HuH-7 (cell line): ENCODE measurements around the gene KANSL2.
"Not testable (repeated sequence)": the region's sequence is repeated elsewhere in the genome, so short reads cannot be mapped to it uniquely, and the experiment has no call there.

ENCODE experiments used
- DNase-seq: peaks from one replicate; pipeline ENCODE4 v3.0.0; 2011; ENCODE audit warnings: low spot score

The KANSL2 gene

GRCh38 chr12:48681710-48682532 is at the start of gene KANSL2:
Gene KANSL2 (minus strand): TSS chr12:48682238. CDS start chr12:48681632, 606 bp downstream.
- peak; percentile 97 for DNase-seq

GRCh38 chr12:48728807-48729206 is 46.8 kb upstream of the KANSL2 start:
- no peak for DNase-seq

GRCh38 chr12:48720737-48721136 is 38.7 kb upstream of the KANSL2 start:
- not testable (repeated sequence) for DNase-seq

GRCh38 chr12:48720171-48720570 is 38.1 kb upstream of the KANSL2 start:
- DNase-seq: not testable (repeated sequence)

GRCh38 chr12:48719002-48719401 is 37.0 kb upstream of the KANSL2 start:
- not testable (repeated sequence) for DNase-seq

GRCh38 chr12:48717252-48717695 is 35.2 kb upstream of the KANSL2 start:
- no peak for DNase-seq

DNA sequence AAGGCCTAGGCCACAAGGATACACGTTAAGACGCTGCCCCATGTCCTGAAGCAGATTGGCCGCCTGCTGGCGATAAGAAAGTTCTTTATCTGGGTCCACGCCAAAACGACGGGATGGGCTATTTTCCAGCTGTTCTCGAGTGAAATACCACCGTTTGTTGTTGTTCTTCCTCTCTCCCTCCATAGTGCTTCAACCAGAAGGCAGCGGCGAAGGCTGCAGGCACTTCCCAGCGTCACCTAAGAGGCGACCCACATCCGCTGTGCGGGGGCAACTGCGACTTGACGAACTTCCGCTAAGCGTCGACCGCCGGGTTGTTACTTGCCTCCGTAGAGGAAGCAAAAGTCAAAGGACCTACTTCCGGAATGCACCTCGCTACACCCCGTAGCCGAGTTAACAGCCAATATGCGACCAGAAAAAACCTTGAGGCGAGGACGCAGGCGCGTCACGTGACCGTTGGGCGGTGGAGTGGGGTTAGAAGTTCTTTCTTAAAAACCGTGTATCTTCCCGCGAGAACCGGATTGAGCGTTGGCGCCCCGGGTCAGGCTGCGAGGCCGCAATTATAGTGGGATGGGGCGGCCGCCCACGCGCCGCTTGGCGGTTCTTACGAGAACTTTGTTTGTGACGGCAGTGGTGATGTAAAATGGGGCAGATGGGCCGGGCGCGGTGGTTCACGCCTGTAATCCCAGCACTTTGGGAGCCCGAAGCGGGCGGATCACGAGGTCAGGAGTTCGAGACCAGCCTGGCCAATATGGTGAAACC is 34.6 kb upstream of the KANSL2 start, which contains the start of gene CCNT1:
Gene CCNT1, minus strand, starts transcription at position 215 of the 759 bp plus-strand sequence. Its CDS starts 32 bp downstream, at position 183.
- peak; percentile 100 for DNase-seq

DNA sequence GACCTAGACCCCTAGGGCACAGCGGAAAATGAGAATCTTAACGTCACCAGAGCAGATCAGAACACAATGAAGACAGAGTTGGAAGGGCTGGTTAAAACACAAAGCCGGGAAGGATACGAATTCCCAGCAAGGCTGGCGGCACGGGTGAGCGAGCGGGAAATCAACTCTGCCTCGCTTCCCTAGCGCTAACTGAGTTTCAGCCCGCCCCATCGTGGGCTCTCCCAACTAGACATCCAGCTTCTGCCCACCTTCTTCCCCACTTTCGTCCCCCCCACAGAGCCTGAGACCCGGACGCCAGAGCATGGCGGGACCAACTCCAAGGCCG is 34.1 kb upstream of the KANSL2 start:
- no peak for DNase-seq

DNA sequence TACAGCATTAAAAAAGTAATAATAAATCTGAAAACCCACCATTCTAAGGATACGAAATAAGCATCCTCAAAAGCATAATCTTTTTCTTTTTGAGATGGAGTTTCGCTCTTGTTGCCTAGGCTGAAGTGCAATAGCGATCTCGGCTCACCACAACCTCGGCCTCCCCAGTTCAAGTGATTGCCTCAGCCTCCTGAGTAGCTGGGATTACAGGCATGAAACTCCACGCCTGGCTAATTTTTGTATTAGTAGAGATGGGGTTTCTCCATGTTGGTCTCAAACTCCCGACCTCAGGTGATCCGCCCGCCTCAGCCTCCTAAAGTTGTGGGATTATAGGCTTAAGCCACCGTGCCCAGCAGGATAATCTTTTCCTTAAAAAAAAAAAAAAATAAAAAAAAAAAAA is 30.2 kb upstream of the KANSL2 start:
- no peak for DNase-seq

DNA sequence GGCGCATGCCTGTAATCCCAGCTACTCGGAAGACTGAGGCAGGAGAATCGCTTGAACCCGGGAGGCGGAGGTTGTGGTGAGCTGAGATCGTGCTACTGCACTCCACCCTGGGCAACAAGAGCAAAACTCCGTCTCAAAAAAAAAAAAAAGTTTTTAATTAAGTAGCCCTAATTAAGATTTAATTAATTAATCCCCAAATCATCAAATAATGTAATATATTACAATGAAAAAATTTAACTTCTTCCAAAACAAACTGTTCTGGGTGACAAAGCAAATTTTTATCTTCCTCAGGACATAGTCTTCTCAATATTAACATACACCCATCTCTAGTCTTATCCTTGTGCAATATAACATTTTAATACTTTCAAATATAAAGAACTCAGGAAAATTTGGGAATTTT is 16.8 kb upstream of the KANSL2 start:
- DNase-seq: not testable (repeated sequence)

- DNase-seq: no peak
Measured at GRCh38 chr12:48696626-48697025, 14.6 kb upstream of the KANSL2 start.

- no peak for DNase-seq
Measured at GRCh38 chr12:48695859-48696258, 13.8 kb upstream of the KANSL2 start.

DNA sequence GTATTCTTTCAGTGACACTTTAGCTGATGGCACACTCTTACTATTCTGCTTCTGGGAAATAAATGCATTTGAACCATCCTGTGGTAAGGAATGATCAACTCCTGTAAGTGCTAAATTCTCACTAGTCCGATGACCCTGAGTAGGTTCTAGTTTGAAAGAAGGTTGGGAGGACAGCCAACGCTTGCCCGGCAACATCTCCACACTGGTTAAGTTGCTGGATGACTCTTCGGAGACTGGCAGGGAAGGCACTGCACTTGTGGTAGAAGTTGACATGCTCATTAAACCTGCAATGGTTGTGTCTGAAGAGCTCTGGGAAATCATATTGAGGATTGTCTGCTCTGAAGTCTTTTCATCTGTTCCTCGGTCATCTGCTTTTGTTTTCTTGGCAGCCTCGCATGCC is 12.0 kb upstream of the KANSL2 start:
- DNase-seq: no peak

DNA sequence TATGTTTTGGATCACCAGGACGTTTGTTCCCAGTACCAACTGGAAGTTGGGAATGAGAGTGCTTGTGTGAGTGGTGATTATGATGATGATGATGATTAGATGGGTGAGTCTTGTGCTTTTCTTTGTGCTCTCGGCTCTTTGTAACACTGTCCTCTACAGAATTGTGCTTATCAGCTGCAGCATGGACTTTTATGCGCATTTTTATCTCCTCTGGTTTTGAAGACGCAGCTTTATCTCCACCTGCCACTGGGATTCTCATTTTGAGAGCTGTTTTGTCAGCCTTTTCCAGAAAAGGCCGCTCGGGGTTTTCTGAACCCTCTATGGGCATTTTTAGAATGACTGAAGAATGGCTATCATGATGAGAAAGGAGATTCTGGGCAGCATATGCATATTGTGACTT is 11.5 kb upstream of the KANSL2 start:
- no peak for DNase-seq

- no peak for DNase-seq
Measured at GRCh38 chr12:48691826-48692487, 9.9 kb upstream of the KANSL2 start.

DNA sequence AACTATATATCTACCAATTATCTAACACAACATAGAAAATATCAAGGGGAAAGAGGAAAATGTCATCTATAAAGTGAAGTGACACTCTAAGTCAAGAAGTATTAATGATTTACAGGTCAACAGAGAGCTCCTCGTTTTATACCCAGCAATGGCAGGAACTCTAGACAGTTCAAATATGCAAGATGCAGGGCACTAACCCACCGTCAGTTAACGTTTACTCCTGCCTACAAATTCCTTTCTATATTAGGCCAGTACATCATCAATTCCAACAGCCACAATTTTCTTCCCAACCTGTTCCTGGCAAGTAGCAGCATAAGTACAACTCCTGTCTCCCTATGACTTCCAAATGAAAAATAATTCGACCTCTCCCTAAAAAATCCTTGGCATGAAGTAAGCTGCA is 9.0 kb upstream of the KANSL2 start:
- DNase-seq: no peak

GRCh38 chr12:48690436-48690835 is 8.4 kb upstream of the KANSL2 start:
- no peak for DNase-seq

DNA sequence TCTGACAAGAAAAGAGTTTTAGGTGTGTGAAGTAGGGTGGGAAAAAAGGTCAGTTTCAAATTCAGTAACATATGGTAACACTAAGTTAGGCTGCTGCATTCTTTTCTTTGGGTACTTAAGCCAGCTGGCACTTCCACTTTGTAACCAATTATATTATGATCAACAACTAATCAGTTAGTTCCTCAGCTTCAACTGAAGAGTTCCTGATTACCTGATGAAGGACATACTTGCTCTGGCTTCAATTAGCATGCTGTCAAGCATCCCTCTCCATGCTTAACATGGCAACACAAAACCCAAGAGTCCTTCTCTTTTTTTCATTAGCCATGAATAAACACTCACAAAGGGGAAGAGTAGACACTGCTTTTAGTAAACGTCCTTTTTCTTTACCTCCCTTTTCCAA is 6.8 kb upstream of the KANSL2 start:
- no peak for DNase-seq

- DNase-seq: no peak
Measured at GRCh38 chr12:48687592-48687991, 5.6 kb upstream of the KANSL2 start.

DNA sequence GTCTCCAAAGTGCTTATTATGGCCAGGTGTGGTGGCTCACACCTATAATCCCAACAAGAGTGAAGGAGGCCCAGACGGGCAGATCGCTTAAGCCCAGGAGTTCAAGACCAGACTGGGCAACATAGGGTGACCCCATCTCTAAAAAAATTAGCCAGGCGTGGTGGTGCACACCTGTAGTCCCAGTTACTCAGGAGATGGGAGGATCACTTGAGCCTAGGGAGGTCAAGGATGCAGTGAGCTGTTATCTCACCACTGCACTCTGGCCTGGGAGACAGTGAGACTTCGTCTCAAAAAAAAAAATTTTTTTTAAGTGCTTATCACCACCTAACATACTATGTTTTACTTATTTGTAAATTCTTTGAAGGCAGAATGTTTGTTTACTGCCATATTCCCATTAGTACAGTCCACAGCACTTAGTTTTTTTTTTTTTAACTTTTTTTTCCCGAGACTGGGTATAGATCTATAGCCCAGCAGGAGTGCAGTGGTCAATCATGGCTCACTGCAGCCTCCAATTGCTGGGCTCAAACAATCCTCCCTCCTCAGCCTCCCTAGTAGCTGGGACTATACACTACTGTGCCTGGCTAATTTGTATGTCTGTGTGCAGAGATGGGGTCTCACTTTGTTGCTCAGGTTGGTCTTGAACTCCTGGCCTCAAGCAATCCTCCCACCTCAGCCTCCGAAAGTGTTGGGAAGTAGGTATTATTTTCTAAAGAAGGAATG is 4.7 kb upstream of the KANSL2 start:
- no peak for DNase-seq

DNA sequence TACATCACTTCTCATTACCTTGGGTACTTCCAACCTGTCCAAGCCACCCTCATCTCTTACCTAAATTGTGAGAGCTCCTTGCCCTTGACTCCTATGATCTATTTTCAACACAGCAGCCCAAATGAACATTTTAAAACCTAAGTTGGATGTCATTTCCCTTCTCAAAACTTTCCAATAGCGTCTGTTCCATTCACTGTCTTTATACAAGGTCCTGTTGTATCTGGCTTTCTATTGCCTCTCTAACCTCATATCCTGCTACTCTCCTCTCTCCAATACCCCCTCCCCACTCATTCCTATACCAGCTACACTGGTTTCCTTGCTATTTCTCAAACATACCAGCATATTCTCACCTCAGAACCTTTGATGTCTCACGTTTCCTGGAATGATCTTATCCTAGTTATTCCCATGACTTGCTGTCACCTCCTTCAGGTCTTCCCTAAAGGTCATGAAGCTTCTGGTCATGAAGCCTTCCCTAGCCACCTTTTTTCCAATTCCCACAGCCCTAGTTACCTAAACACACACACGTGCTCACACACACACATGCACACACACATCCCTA is 4.1 kb upstream of the KANSL2 start:
- no peak for DNase-seq

DNA sequence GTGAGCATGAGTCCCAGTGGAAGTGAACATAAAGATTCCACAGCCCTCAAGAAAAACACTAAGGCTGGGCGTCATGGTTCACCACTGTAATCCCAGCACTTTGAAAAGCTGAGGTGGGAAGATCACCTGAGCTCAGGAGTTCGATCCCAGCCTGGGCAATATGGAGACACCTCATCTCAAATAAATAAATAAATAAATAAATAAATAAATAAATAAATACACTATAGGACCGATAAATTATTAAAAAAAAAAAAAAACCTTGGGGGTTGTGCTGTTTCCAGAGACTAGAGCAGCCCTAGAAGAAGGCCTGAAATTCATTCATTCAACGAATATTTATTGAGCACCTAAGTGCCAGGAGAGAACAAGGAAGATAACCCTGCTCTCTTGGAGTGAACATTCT is 1.5 kb upstream of the KANSL2 start:
- no peak for DNase-seq
